ENCODE measurements around the gene GNAI2.
"Not testable (repeated sequence)": the region's sequence is repeated elsewhere in the genome, so short reads cannot be mapped to it uniquely, and the experiment has no call there.

Gene GNAI2

DNA sequence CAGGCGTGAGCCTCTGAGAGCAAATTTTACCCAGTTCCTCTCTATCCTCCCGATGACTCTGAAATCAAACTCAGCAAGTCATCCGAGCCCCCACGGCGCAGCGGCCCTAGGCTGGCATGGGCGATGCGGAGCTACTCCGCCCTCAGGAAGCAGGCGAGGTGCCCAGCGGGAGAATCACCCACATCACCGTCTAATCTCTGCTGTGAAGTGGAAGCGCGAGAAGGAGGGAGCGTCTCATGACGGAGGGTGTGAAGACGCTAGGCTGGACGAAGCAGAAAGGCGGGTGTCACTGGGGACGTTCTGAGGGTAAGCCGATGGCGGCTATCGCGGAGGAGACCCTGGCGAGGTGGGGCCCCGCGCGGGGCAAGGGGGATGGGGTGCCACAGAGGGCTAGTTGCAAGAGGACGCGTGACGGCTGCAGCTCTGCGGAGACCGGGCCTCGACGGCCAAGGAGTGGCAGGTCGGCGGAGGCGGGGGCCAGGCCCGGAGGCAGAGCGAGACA is 9.1 kb upstream of the GNAI2 start:
- DNase-seq (ENCODE audit: low read depth): no peak

DNA sequence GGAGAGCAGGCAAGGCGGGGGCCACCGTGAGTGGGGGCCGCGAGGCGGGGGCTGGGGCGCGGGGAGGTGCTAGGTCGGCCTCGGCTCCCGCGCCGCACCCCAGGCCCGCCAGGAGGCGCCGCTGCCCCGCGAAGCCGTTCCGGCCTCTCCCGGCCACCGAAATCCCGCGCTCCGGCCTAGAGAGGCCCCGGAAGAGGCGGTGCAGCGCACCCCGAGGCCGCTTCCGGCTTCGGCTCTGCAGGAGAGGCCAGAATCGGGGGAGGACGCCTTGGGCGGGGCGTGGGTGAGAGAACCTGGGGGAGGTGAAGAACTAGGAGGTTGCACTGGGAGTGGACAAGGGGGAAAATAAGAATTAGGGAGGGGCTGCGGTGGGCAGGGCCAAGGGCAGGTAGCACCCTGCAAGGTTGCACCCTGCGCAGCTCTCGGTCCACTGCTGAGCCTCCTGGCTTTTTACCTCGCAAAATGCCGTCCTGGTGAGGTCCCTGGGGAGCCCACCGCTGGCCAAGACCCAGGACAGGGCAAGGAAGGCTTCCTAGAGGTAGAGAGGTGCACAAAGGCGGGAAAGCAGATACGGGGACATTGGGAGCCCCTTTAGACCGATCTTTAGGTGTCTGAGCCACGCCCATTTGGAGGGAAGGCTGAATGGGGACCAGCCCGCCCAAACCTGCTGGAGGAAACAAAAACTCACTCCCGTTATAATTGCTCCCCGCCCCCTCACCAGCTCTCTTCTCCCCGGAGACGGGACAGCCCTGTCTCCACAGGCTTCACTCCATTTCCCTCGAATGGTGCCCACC is 8.4 kb upstream of the GNAI2 start:
- DNase-seq (ENCODE audit: low read depth): peak; percentile 75

DNA sequence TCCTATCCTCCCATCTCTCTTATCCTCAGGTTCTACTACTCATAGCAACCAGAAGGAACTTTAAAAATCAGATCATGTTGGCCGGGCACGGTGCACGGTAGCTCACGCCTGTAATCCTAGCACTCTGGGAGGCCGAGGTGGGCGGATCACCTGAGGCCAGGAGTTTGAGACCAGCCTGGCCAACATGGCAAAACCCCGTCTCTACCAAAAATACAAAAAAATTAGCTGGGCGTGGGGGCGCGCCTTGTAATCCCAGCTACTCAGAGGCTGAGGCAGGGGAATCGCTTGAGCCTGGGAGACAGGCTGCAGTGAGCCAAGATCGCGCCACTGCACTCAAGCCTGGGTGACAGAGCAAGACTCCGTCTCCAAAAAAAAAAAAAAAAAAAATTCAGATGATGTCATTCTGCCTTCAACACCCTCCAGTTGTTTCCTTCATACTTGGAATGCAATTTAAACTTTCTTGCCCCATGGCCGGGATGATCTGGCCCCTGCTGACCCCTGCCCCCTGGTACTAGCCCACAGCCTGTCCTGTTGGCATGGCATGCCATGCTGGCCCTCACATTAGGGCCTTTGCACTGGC is 7.7 kb upstream of the GNAI2 start:
- DNase-seq (ENCODE audit: low read depth): not testable (repeated sequence)

DNA sequence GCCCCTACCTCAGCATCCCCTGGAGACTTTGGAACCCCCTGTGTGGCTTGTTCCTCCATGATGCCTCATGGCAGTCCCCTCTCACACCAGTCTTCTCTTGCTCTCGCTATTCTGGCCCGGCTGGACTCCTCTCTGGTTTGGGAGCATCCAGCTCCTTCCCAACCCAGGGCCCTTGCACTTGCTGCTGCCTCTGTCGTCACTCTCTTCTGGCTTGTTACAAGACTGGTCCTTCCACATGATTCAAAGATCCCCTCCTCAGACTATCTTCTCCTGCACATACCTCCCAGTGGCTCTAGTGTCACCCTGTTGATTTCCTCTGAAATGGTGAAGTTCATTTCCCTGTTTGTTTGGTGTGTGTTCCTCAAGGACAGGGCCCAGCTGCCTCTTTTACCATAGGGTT is 6.5 kb upstream of the GNAI2 start:
- DNase-seq (ENCODE audit: low read depth): no peak

DNA sequence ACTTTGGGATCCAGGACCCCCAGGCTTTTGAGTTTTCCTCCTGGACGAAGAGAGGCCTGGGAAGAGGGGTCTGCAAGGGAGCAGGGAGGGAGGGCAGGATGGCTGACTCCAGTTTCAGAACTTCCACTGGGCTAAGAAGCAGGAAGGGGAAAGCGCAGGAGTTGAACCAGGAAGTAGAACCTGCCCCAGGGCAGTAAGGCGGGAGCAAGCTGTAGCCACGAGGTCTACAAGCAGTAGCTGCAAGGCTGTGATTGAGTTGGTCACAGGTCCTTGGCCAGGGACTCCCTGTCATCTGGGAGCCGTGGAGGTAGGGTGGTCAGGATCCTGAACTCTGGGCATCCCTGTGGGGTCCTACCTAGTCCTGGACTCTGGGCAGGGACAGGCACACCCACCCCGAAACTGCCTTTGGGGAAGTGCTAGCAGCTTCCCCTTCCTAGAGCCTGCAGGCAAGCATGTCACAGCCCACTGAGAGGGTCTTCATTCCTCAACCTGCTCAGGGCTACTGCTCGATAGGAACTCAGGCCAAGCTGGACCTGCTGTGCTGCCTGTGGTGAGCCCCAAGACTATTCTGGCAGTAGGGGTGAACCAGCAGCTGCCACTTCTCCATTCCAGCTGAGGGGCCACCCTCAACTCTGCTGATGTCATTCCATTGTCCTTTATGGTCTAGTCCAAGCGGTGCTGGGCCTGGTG is 5.8 kb upstream of the GNAI2 start:
- DNase-seq (ENCODE audit: low read depth): no peak

DNA sequence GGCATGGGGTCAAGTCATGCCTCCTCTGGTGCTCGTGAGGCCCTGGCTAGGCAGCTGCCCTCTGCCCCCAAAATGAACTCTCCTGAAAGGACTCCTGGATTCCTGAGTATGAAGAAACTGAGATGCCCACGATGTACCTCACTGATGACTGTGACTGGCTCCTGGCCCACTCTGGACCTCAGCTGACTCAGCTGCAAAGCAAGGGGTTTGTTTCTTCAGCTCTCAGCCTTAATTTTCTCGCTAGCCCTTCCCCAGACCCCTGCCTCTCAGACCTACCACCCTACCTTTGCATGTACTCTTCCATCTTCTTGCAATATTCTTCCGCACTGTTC is 5.2 kb upstream of the GNAI2 start:
- no peak for DNase-seq (ENCODE audit: low read depth)

DNA sequence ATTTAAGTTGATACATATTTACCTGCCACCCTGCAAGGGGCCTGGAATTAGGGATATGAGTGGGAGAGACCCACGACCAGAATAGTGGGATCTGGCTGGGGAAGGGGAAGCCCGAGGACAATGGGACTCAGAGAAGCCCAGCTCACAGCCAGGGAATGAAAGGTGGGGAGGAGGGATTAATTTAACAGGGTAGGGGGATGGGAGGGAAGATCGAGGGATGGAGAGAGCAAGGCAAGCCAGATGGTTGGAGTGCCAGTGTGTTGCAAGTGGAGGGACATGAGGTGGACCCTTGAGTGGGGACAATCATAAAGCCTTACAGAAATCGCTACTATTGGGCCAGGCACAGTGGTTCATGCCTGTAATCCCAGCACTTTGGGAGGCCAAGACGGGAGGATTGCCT is 4.4 kb upstream of the GNAI2 start:
- no peak for DNase-seq (ENCODE audit: low read depth)

DNA sequence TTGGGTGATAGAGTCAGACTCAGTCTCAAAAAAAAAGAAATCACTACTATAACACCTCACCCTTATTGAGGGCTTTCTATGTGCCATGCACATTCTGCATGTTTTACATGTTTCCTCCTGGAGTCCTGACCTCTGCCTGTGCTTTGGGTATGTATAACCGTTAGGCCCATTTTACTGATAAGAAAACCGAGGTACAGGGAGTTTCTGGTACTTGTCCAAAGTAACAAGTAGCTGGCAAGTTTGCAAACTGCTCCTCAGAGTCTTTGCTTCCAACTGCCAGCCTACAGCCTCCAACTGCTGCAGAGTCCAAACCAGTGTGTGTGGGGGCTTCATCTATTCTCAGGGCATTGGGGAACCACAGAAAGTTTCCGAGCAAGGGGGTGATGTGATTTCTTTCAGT is 3.7 kb upstream of the GNAI2 start:
- no peak for DNase-seq (ENCODE audit: low read depth)

DNA sequence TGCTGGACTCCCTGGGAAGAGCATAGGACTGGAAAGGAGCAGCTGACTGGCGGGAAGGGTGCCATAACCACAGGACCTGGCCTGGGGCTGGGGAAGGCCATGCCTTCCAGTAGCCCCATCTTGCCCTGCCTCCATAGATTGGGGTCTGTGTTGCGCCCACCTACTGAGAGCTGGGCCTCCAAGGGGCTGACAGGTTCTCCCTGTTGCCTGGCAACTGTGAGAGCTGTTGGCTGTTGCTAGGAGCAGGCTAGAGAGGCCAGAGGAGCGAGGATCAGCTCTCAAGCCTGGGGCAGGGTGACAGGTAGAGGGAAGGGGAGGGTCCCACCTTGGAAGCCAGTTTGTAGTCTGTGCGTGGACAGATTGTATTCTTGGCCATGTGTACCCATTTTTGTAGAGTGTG is 2.8 kb upstream of the GNAI2 start:
- DNase-seq (ENCODE audit: low read depth): no peak

DNA sequence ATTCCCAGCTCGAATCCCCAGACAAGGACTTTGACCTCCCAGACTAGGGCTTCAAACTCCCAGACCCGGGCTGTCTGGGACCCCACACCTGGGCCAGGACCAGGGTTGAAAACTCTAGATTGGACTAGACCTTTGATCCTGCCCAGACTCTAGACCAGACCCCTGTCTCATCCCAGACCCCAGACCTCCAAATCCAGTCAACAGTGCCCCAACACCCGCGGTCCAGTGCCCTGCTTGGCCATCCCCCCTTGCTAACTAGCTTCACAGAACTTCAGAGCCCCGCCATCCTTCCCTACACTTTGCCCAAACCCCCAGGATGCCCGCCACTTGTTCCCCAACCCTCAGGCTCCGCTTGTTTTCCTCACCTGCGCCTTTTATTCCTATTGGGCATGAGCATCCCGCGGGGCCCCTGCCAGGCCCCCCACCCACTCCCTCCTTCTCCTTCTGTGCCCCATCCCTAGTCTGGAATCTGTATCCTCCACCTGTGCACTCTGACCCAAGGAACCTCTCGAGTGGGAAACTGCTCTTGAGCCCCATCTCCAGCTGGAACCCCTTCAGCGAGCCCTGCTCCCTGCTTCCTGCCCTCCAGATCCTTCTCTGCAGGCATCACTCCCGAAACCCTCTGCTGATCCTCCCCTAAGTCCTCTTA is 604 bp downstream of the GNAI2 start:
- DNase-seq (ENCODE audit: low read depth): no peak

DNA sequence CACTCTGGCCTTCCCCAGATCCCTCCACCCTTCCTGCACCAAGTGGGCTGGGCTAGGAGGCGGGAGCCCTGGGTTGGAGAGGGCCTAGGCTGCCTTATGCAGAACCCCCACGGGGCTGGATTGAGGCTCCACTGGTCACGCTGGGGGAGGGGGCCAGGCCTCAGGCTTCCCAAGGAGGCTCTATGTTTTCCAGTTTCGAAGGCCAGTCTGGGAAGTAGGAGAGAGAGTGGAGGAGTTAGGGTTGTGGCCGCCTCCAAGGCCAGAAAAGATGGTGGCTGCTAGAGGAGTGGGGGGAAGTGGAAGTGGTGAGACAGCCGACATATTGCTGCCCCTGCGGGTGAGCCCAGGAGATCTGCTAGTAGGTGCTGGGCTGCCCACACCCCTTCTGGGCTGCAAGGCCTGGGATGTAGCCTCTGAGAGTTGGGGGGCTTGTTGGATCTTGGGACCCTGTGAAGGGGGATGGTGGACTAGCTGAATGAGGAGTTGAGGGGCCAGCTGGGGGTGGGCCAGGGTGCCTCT is 1.2 kb downstream of the GNAI2 start:
- peak; percentile 35 for DNase-seq (ENCODE audit: low read depth)

DNA sequence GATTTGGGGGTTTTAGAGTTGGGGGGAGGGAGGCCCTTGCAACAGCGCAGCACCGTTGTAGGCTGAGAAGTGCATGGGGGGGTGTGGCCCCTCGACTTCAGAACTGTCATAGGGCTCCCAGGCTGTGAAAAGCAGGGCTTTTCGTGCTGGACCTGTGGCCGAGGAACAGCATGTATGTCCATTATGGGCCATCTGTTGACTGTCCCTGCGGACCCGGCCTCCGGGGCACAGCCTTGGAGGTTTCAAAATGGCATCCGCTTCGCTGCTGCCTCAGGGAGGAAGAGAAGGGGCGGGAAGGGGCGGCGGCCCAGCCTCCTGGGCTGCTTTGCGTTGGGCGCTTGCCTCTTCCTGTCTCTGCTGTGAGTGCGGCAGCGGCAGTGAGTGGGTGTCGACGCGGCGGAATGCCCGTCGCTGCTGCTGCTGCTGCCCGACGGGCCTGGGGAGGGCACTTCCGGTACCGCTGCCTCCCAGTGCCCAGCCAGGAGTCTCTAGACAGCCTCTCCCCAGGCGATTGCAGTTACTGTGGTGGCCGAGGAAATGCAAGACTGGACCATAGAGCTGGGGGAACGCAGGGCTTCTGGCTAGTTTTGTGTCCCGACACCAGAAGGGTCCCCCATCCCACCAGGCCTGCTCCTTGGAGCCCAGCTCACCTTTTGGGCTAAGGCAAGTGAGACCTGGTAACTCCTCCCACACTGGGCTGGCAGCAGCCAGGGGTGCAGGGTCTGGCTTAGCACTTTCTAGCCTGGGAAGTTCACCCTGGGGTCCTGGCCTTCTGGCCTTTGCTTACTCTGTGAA is 1.9 kb downstream of the GNAI2 start:
- peak; percentile 51 for DNase-seq (ENCODE audit: low read depth)

DNA sequence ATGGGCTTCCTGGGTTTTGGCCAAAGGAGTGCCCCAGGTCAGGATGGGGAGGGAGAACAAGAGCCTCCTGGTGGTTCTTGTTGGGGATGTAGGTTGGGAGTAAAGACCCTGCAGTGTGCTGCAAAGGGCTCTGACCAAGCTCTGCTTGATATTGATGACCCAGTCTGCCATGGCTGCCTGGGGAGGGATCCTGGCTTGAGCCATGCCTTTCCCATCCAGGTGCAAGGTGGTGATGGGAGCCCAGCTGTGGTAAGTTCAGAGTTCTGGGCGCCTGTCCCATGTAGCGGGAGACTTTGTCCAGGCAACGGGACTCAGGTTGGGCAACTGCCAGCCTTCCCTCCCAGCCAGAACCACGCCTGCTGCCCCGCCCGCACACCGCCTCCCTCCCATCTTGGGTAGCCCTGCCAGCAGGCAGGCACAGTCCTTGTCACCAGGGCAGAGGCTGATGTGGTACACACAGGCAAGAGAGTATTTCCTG is 2.6 kb downstream of the GNAI2 start:
- DNase-seq (ENCODE audit: low read depth): no peak

DNA sequence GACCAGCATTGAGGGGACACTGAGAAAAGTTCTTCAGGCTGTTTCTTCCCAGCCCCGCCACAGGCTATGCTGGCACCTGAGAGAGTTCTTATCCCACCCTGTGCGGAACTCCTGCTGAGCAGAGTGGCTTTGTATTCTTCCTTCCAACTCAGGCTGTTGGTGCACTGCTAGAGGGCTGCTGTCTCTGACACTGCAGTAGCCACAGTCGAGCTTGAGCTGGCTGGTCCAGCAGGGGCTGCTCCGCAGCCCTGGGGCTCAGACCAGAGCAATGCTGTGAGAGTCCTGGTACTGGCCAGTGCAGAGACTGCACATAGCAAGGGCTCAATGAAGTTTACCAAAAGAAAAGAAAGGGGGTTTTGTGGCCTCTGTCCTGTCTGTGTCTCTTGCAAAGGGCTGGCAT is 3.6 kb downstream of the GNAI2 start:
- no peak for DNase-seq (ENCODE audit: low read depth)

DNA sequence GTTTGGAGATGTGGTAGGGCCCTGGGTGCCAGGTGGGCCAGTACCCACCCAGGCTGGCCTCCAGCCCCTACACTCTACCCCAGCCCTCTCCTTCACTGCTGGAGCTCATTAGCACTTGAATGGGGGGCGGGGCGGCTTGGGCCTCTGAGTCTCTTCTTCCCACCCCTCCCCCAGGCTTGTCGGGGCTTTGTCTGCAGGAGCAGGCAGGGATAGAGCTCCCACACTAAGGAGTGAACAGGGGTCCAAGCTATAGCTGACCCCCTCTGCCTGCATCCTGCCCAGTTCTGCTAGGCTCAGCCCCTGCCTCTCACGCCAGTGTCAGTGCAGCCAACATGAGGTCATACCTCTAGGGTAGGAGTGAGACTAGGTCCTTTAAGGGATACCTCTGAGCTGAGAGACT is 5.2 kb downstream of the GNAI2 start:
- DNase-seq (ENCODE audit: low read depth): no peak

DNA sequence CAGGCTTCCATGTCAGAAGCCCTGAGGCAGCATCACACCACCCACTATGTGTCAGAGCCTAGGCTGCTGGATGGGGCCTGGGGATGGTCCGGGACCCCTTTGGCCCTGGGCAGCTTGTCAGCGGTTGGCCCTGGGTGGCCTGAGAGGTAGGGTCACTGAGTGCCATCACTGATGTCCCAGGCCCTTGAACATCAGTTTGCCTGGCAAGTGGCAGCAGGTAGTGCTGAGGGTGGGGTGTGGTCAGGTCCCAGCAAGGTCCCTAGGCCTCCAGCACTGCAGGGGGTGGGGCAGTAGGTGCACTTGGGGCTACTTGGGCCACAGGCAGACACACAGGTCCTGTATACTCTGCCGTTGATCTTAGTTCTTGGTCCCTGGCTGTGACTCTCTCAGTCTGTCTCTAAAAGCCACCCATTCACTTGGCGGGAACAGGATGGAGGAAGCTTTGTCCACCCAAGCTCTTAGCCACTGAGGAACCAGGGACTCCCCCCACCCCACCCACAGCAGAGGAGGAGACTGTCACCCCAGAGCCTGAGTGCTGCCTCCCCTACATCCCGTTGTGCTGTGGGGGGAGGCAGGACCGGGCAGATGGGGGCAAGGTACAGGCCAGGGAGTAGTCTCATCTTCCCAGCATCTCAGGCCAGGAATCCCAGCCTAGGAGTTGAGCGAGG is 5.8 kb downstream of the GNAI2 start:
- DNase-seq (ENCODE audit: low read depth): no peak

DNA sequence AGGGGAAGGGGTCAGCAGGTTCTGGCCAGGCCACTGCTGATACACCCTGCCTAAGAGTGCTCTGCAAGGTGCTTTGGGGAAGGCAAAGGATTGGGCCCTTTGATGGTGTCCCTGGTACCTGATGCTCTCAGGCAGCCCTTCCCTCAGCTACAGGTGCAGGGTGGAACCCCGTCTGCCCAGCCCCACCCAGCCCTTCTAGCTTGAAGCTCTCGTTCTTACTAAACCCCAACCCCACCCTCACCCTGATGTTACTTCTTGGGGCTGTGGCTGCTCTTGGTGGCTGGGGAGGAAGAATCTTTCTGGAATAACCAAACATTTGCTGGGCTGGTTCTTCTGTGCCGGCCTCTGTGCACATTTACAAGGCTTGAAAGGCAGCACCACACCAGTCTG is 6.4 kb downstream of the GNAI2 start:
- DNase-seq (ENCODE audit: low read depth): no peak

DNA sequence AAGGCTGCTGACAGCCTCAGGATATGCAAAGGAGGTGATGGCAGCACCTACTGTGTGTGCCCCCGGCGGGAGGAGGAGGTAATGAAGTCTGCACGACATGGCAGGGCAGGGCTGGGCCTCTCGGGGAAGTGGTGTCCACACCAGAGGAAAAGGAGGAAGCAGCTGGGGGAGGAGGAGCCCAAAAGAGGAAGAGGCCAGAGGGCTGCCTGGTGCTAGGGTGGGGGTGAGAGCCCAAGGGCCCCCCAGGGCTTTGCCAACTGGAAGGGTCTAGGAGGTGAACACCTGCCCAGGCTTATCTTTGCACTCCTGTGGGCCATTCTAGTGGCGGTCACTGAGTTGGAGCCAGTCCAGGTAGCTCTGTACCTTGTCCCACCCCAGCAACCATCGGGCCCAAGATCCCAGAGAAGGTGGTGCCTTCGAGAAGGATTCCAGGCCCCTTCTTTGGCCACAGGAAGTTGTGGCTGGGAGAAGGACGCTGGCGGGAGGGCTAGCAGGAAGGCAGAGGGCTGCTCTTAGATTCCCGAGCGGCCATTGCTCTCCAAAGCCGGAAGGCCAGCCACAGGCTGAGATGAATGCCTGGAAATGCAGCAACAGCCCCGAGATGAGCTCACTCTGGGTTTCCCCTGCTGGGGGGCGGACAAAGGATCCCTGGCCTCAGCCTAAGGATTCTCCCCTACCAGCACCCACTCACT is 7.0 kb downstream of the GNAI2 start:
- no peak for DNase-seq (ENCODE audit: low read depth)

DNA sequence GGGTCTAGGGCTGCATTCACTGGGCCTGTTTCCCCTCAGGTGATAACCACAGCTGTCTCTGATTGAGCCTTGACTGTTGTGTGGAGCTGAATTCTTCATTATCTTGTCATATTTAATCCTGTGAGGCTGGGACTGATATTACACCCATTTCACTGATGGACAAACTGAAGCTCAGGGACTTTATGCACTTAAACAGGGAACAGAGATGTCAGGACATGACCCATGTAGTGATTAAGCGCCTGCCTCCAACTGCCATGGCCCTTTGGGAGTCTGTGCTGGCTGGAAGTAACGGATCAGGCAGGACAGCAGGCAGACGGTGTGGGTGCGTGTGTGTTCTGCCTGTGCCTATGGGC is 7.5 kb downstream of the GNAI2 start:
- DNase-seq (ENCODE audit: low read depth): no peak

DNA sequence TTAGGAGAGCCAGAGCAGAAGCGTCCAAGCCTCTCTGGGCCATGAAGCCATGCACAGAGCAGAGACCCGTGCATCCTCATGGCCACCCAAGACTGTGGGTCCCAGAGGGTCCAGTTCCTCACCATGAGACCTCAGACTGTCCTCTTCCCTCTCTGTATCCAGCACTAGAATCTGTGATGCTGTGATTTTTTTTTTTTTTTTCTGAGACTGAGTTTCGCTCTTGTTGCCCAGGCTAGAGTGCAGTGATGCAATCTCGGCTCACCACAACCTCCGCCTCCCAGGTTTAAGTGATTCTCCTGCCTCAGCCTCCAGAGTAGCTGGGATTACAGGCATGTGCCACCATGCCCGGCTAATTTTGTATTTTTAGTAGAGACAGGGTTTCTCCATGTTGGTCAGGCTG is 8.8 kb downstream of the GNAI2 start:
- not testable (repeated sequence) for DNase-seq (ENCODE audit: low read depth)
